ENCODE results near the gene LRRC25.
A peak's percentile ranks its signal among the peaks of the same experiment; 100 is the strongest.
"Not testable (repeated sequence)": the region's sequence is repeated elsewhere in the genome, so short reads cannot be mapped to it uniquely, and the experiment has no call there.

Gene LRRC25

DNA sequence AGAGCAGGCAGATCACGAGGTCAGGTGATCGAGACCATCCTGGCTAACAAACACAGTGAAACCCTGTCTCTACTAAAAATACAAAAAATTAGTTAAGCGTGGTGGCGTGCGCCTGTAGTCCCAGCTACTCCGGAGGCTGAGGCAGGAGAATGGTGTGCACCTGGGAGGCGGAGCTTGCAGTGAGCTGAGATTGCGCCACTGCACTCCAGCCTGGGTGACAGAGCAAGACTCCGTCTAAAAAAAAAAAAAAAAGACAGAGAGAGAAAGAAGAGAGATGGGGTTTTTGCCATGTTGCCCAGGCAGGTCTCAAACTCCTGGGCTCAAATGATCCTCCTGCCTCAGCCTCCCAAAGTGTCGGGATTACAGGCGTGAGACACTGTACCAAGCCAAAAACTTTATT, 8.3 kb upstream of the LRRC25 start:
- not testable (repeated sequence) for DNase-seq (ENCODE audit: low spot score)

- DNase-seq (ENCODE audit: low spot score): peak; percentile 41
These were observed 5.2 kb upstream of the LRRC25 start for GRCh38 chr19:18402455-18403248.

DNA sequence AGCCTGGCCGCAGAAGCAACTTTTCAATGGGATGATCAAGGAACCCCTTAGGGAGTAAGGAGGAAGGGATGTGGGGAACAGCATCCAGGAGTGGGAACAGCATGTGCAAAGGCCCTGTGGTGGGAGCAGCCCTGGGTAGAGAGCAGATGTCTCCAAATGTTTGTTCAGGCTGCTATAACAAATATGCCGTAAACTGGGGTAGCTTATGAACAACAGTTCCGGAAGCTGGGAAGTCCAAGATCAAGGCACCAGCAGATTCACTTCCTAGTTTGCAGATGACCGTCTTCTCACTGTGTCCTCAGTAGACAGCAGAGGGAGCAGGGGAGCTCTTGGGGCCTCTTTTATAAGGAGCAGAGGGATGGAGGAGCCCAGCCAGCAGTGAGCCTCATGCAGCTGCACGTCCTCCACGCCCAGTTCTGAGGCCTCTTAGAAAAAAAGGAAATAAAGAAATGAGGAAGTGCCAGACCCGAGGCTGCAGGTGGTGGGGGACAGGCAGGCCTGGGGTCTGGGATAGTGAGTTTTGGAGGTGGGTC, 4.2 kb upstream of the LRRC25 start:
- DNase-seq (ENCODE audit: low spot score): peak; percentile 90

DNA sequence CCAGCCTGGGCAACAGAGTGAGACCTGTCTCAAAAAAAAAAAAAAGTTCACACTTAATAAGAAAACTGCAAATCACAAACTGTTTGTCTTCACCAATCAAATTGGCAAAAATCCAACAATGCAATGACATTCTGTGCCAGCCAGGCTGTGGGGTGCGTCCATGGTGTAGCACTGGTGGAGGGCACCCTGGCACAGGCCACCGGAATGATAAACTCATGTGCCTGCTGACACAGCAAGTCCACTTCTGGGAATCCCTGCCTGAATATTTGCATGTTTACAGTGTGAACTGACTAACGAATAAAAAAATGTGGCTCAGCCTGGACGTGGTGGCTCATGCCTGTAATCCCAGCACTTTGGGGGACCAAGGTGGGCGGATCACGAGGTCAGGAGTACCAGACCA, 1.6 kb upstream of the LRRC25 start:
- peak; percentile 78 for DNase-seq (ENCODE audit: low spot score)

DNA sequence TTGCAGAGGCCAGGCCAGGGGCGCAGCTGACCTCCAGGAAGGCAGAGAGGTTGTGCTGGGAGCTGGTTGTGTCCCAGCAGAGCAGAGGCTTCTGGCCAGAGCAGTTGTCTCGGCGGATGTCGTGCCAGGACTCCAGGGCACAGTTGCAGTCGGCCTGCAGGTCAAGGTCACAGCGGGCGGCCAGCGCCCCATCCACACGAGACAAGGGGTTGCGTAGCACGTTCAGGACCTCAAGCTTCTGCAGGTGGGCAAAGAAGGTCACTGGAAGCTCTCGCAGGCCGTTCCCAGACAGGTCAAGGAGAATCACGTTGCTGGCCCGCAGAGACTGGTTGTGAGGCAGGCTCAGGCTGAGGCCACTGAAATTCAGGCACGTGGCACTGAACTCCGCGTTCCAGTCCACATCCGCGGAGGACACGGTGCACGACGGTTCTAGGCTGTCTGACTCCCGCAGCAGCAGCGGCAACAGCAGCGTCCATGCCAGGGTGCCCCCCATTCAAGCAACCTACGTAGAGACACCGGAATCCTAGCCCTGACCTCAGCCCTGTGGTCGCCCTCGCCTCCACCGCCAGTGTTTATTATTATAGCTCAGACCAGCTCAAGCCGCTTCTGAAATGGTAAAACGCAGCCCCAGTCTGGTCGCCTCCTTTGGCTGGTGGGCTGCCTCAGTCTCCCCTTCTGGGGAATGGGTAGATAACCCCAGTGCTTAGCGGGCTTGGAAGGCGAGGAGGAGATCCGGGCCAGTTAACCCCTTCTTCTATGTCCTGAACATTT, 766 bp downstream of the LRRC25 start:
- no peak for DNase-seq (ENCODE audit: low spot score)

DNA sequence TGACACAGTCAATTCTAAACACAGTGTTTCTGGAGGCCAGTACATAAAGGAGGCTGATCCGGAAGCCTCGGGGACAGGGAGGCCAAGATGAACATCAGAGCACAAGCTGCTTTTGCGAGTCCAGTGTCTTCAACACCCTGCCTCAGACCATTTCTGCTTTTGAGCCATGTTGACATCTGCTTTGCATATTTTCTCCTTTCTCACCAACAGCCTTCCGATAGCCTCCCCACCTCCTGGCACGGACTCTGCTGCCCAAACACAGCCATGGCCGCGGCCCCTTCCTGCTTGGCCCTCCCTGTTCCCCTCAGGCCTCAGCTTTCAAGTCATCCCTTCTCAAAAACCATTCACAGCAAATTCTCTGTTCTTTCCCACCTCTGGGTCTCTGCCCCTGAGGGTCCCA, 3.6 kb downstream of the LRRC25 start:
- no peak for DNase-seq (ENCODE audit: low spot score)

- DNase-seq (ENCODE audit: low spot score): no peak
These were observed 4.5 kb downstream of the LRRC25 start for GRCh38 chr19:18392926-18393325.

- no peak for DNase-seq (ENCODE audit: low spot score)
These were observed 5.0 kb downstream of the LRRC25 start for GRCh38 chr19:18392417-18392816.

GRCh38 chr19:18391509-18392075, 5.8 kb downstream of the LRRC25 start:
- no peak for DNase-seq (ENCODE audit: low spot score)

- DNase-seq (ENCODE audit: low spot score): no peak
These were observed 7.1 kb downstream of the LRRC25 start for GRCh38 chr19:18390065-18390907.

- DNase-seq (ENCODE audit: low spot score): no peak
These were observed 7.7 kb downstream of the LRRC25 start for GRCh38 chr19:18389726-18390064.

DNA sequence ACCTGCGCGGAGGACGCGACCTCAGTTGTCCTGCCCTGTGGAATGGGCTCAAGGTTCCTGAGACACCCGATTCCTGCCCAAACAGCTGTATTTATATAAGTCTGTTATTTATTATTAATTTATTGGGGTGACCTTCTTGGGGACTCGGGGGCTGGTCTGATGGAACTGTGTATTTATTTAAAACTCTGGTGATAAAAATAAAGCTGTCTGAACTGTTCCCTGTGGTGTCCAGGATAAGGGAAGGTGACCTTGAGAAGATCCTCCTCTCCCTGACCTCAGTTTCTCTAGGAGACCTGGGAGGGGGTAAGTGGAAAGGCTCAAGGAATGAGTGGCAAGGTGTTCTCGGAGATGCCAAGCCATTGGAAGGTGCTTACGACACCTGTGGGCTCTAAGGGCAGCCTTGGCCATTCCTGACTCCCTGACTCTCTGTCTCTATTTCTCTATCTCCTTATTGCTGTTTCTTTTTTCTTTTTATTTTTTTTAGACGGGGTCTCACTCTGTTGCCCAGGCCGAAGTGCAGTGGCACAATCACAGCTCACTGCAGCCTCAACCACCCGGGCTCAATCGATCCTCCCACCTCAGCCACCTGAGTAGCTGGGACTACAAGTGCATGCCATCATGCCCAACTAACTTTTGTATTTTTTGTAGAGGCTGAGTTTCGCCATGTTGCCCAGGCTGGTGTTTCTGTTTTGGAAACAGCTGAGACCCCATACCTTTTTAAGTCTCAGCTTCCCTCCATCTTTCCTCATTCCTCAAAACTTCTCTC, 8.3 kb downstream of the LRRC25 start:
- no peak for DNase-seq (ENCODE audit: low spot score)

- peak; percentile 86 for DNase-seq (ENCODE audit: low spot score)
These were observed 9.1 kb downstream of the LRRC25 start for GRCh38 chr19:18388100-18388959.

GRCh38 chr19:18386543-18387271, 10.7 kb downstream of the LRRC25 start:
- no peak for DNase-seq (ENCODE audit: low spot score)

- DNase-seq (ENCODE audit: low spot score): peak; percentile 85
These were observed 11.5 kb downstream of the LRRC25 start, which contains the start of gene GDF15 for GRCh38 chr19:18385675-18386542. TSS of gene GDF15 (plus strand) at chr19:18386158. CDS start at chr19:18386190, 32 bp downstream.

- DNase-seq (ENCODE audit: low spot score): no peak
These were observed 12.1 kb downstream of the LRRC25 start for GRCh38 chr19:18385359-18385674.

DNA sequence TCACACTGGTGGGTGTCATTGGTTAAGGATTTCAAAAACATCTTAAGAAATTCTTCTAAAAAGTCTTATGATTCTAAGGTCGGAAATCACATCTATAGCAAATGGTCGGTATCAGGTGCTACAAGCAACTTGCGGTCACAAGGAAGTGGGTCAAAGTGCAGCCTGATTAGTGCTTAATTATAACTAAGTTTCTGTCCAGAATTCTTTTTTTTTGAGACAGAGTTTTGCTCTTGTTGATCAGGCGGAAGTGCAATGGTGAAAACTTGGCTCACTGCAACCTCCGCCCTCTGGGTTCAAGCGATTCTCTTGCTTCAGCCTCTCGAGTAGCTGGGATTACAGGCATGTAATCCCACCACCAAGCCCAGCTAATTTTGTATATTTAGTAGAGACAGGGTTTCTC, 12.6 kb downstream of the LRRC25 start:
- no peak for DNase-seq (ENCODE audit: low spot score)

- DNase-seq (ENCODE audit: low spot score): peak; percentile 80
These were observed 13.8 kb downstream of the LRRC25 start for GRCh38 chr19:18383622-18384021.

DNA sequence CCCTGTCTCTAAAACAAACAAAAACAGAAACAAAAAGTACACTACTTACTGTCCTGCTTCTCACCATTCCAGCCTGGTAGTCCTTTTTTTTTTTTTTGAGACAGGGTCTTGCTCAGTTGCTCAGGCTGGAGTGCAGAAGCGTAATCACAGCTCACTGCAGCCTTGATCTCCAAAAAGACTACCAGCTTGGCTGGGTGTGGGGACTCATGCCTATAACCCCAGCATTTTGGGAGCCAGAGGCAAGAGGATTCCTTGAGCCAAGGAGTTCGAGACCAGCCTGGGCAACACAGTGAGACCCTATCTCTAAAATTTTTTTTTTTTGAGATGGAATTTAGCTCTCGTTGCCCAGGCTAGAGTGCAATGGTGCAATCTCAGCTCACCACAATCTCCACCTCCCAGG, 16.6 kb downstream of the LRRC25 start:
- no peak for DNase-seq (ENCODE audit: low spot score)

Data from kidney tubule cell (primary cell).